ENCODE data around the gene DISC1.

DISC1 gene

DNA sequence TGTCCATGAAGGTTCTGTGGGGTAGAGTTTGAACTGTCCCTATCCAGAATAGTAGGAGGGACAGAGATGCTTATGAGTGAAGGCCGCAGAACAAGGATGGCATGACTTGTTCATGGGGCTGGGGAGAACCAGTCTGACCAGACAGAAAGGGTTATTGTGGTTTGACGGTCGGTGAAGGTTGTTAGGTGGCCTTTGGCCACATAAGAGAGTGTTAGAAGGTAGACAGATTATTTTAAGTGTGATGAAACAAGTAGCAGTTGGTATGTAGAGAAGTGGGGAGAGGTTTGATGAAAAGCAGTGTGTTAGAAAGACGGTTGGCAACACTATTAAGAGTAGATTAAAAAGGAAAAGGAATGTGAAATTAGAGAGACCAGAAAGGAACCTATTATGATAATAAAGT lies 355.1 kb downstream of the DISC1 start:
- no peak for DNase-seq (ENCODE audit: low read depth)
- no peak overlapping the region for H3K4me3 ChIP-seq (ENCODE audit: low read depth, low read length)
- TF ChIP-seq CTCF (IDR thresholded peaks at IDR 0.05; ENCODE audit: insufficient read depth, low read depth, low read length, missing control alignments), result no peak

DNA sequence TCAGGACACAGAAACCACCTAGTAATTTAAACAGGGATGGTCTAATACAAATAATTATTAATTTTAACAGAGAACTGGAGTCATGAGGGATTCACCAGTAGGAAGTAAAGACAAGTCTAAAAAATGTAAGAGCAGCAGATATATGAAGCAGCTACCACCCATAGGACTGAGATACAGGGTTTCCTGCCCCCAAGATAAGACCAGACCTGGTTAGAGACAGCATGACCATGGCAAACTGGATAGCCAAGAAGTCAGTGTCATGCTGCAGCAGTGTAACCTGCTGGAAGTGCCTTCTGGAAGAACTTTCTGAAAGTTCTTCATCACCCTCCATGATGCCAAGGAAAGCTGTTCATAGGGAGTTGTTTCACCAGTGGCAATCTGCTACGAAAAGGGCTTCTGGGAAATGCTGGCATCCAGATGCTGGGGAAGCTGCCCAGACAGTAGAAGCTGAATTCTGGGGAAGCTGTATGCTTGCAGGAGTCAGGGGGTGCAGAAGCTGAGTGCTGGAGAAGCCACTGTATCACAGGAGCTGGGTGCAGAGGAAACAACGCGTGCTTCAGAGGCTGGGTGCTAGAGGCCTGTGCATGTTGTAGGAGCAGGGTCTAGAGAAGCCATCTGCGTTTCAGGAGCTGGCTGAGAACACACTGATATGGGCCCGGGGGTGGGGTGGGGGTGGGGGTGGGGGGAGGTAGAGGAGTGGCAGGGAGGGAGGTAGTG lies 356.4 kb downstream of the DISC1 start:
- no peak for DNase-seq (ENCODE audit: low read depth)
- TF ChIP-seq CTCF (IDR thresholded peaks at IDR 0.05; ENCODE audit: insufficient read depth, low read depth, low read length, missing control alignments), result no peak
- no peak overlapping the region for H3K4me3 ChIP-seq (ENCODE audit: low read depth, low read length)

- no peak for TF ChIP-seq CTCF (IDR thresholded peaks at IDR 0.05; ENCODE audit: insufficient read depth, low read depth, low read length, missing control alignments)
- no peak for DNase-seq (ENCODE audit: low read depth)
- no peak overlapping the region for H3K4me3 ChIP-seq (ENCODE audit: low read depth, low read length)
Observed at GRCh38 chr1:231983588-231984193, 357.1 kb downstream of the DISC1 start.

GRCh38 chr1:231985296-231986023 lies 358.9 kb downstream of the DISC1 start:
- no peak for TF ChIP-seq CTCF (IDR thresholded peaks at IDR 0.05; ENCODE audit: insufficient read depth, low read depth, low read length, missing control alignments)
- no peak overlapping the region for H3K4me3 ChIP-seq (ENCODE audit: low read depth, low read length)
- no peak for DNase-seq (ENCODE audit: low read depth)

- TF ChIP-seq CTCF (IDR thresholded peaks at IDR 0.05; ENCODE audit: insufficient read depth, low read depth, low read length, missing control alignments), result no peak
- H3K4me3 ChIP-seq (ENCODE audit: low read depth, low read length), result no peak overlapping the region
- DNase-seq (ENCODE audit: low read depth), result no peak
Observed at GRCh38 chr1:231986631-231987336, 360.2 kb downstream of the DISC1 start.

DNA sequence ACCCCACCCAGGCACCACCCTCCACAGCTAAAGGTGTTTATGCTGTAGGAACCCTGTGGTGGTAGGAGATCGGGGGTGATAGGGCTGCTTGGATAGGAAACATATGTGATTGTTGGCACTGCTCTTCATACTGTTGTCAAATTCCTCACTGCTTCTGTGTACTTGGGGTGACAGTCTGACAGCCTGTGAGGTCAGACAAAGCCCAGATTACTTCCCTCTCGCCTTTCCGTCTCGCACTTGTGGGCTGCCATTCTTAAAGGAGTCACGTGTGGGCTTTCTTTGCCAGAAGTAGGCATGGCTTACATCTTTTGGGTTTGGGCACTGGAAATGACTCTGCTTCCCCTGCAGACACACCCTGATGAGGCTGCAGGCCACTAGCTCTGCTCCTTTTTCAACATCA lies 363.8 kb downstream of the DISC1 start:
- DNase-seq (ENCODE audit: low read depth), result no peak
- no peak overlapping the region for H3K4me3 ChIP-seq (ENCODE audit: low read depth, low read length)
- no peak for TF ChIP-seq CTCF (IDR thresholded peaks at IDR 0.05; ENCODE audit: insufficient read depth, low read depth, low read length, missing control alignments)
